HG03460 (cell line): ENCODE results near the gene ANKRD29.
"Not testable (repeated sequence)": the region's sequence is repeated elsewhere in the genome, so short reads cannot be mapped to it uniquely, and the experiment has no call there.

Source experiments
- ATAC-seq: cut with Tn5 transposase; IDR thresholded peaks from one replicate; pipeline ENCODE4 v1.9.1; 2021; ENCODE audit not compliant: unreplicated experiment

Gene ANKRD29

GRCh38 chr18:23585007-23585871 lies 77.5 kb downstream of the ANKRD29 start:
- ATAC-seq, result no peak

DNA sequence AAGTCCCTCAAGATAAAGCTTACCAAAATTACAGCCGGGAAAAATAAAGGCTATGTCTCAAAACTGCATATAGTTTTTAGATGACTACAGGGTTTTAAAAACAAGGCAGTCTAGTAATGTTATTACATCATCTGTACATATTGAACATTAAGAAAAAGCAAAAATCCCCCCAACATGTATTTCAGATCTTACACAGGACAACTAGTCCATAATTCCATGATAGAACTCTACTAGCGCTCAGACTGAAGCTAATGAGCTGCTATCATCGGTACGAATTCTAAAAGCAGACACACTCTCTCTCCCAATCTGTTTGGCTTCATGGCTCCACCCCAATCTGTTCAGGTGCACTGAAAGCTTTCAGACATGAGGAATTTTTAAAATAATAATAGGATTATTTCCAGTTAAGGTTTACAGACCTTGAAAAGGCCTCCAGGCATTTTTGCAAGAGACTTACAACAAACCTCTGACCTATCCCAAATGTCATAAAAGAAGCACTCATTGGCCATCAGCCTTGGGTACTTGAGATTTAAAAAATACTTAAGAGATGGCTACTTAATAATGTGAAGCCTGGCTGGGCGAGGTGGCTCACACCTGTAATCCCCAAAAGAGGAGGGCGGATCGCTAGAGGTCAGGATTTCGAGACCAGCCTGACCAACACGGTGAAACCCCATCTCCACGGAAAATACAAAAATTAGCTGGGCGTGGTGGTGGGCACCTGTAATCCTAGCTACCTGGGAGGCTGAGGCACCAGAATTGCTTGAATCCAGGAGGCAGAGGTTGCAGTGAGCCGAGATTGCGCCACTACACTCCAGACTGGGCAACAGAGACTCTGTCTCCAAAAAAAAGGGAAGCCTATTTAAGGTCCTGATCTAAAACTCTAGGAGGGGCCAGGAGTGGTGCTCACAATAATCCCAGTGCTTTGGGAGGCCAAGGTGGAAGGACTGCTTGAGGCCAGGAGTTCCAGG lies 78.4 kb downstream of the ANKRD29 start:
- no peak for ATAC-seq

DNA sequence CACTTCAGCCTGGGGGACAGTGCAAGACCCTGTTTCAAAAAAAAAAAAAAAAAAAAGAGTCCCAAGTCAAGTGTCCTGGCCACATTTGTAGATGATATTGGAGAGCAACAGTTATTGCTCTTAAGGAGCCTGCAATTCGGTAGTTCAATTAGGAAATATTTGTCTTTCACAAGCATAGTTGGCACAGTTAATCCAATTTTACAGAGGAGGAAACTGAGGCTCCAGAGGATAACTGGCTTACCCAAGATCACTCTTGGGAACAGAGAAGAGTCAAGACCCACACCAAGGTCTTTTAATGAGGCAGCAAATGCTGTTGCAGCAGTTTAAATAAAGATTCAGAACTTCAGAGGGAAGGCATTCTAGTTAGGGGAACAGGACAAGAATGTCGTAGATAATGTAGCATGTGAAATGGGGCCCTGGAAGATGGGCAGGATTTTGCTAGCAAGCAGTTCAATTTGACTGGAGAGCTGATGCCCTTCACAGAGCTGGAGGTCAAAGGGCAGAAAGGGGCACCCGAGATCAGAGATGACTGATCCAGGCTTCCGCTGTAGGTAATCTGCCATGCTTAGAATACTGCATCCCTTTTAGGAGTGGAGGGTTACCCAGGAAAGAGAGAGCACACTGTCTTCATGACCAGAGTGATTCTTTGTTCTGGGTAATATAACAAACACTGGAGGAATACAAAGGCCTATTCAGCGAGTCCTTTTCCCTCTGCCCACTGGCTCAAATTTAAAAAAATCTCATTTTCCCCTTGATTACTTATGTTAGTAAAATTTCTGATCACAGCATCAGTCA lies 79.4 kb downstream of the ANKRD29 start:
- ATAC-seq, result no peak

DNA sequence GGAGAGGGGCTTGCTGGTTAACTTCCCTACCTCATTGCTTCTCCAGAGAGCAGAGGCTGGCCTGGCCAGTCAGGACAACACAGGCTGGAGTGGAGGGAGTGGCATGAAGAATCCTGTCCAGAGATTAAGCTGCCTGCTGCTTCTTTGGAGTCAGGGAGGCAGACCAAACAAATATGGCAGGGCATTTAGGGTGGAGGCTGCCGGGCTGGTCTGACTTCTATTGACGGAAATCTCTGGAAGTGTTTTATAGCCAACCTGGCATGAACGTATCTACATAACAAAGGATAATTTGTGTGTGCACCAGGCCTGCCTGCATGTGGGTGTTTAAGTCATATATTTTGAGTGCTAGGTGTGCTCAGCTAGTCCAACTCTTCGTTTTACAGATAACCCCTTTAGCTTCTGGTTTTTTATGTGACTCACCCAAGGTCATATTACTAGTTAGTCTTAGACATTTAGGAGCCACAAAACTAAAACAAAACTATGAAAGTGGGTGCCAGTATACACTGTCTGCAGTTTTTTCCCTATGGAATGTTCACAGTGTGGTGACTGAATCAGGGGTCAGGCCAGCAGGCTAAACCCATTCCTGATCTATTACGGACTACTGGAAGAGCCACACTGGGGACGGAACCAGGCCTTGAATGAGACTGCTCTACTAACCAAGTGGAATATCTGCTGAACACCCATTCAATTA lies 81.9 kb downstream of the ANKRD29 start:
- no peak for ATAC-seq

DNA sequence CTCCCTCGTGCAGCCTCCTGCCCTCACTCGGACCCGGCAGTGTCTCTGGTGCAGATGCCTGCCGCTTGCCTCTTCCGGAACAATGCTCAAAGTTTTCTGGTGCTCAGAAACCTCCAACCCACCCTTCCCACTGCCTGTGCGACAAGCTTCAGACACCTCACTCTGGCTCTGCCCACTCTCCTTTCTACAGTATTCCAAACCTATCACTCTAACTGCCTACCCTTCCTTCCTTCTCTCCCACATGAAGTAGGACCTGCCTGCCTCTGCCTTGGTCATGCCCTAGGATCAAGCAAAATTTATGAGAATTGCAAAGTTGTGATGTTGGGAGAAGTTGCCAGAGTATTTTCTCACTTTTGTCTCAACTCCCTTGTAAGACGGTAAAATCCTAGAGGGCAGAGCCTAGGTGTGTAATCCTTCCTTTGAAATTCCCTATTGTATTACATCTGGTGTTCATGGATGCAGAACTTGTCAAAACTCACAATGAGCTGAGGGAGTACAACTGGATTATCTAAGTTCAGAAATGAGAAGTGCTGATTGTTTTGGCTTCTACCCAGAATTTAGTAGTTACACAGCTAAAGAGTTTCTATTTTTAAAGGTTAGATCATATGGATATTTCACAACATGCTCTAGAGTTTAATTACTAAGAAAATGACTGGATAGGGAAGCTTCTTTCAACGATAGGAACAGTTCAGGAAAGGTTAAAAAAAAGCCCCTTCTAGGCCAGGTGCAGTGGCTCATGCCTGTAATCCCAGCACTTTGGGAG lies 83.6 kb downstream of the ANKRD29 start:
- no peak for ATAC-seq

GRCh38 chr18:23578067-23578701 lies 84.5 kb downstream of the ANKRD29 start:
- ATAC-seq, result no peak

DNA sequence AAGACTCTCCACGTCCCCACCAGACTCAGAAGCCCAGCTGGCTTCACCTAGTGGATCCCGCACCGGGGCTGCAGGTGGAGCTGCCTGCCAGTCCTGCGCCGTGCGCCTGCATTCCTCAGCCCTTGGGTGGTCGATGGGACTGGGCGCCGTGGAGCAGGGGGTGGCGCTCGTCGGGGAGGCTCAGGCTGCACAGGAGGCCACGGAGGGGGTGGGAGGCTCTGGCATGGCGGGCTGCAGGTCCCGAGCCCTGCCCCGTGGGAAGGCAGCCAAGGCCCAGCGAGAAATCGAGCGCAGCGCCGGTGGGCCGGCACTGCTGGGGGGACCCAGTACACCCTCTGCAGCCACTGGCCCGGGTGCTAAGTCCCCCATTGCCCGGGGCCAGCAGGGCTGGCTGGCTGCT lies 85.2 kb downstream of the ANKRD29 start:
- not testable (repeated sequence) for ATAC-seq

DNA sequence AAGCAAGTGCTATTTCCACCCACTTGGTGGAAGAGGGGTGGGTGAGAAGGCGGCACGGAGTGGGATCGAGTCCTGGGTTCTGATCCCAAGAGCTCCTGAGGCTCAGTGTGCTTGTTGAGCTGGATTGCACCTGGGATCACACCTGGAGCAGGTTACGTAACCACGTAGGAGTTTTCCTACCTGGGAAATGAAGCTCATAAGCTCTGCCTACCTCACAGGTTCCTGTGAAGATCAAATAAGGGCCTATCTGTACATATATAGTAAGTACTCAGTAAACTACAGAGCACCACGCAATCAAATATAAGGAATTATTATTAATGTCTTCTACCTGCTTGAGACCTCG lies 87.4 kb downstream of the ANKRD29 start:
- ATAC-seq, result no peak

DNA sequence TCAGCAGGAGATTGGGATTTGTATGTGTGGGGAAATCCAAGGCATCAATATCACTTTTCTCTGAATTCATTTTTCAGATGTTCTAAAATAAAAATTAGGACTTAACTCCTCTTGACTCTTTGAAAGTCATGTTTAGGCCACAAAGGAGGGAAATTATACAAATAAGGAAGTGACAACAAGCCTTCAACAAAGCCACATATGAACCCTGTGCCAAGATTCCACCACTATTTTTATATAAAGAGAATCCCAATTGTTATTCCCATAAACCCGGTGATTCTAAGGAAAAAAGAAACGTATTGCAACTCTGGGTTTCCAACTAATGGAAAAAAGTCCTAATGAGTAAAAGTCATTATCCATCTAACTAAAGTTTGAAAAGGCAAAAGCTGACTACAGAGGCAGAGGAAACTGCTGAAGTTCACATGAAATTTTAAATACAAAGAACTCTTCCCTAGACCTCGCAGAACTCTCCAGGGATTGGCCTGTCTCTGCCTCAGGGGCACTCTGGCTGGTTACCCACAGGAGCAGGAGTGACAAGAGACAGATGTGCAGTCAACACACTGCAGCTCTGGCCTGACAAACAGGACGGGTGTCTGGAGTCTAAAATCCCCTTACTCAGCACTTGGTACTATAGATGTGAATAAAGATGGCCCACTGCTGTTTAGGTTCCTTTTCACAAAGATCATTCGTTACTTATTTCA lies 88.0 kb downstream of the ANKRD29 start:
- no peak for ATAC-seq

- ATAC-seq, result no peak
These were observed 88.9 kb downstream of the ANKRD29 start for GRCh38 chr18:23573626-23574431.

- ATAC-seq, result no peak
These were observed 89.7 kb downstream of the ANKRD29 start for GRCh38 chr18:23573020-23573419.

DNA sequence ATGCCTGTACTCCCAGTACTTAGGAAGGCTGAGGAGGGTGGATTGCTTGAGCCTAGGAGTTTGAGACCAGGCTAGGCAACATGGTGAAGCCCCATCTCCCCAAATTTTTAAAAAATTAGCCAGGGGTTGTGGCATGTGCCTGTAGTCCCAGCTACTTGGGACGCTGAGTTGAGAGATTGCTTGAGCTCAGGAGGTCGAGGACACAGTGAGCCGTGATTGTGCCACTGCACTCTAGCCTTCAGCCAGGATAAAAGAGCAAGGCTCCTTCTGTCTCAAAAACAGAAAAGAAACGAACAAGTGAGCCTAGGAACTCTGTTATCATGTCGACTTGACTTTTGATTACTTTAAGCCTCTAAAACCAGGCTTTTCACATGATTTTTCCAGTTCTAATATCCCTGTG lies 90.1 kb downstream of the ANKRD29 start:
- ATAC-seq, result no peak

DNA sequence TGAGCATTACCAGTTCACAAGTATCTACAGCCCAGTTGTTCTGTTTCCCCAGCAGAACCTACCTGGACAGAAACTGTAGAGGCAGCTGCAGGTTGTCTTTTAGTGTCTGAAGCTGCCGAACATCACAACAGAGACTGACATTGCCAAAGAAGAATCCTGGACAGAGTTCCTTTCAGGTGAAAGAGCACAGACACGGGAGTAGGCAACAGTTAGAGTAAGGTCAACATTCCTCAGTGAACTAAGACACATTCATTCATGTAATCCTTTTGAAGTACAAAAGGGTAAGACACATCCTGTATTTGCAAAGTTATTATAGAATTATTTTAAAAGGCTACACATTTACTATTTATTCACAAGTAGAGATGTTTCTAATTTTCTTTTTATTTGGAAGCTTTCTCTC lies 90.7 kb downstream of the ANKRD29 start:
- no peak for ATAC-seq

- no peak for ATAC-seq
These were observed 91.7 kb downstream of the ANKRD29 start for GRCh38 chr18:23570912-23571504.

DNA sequence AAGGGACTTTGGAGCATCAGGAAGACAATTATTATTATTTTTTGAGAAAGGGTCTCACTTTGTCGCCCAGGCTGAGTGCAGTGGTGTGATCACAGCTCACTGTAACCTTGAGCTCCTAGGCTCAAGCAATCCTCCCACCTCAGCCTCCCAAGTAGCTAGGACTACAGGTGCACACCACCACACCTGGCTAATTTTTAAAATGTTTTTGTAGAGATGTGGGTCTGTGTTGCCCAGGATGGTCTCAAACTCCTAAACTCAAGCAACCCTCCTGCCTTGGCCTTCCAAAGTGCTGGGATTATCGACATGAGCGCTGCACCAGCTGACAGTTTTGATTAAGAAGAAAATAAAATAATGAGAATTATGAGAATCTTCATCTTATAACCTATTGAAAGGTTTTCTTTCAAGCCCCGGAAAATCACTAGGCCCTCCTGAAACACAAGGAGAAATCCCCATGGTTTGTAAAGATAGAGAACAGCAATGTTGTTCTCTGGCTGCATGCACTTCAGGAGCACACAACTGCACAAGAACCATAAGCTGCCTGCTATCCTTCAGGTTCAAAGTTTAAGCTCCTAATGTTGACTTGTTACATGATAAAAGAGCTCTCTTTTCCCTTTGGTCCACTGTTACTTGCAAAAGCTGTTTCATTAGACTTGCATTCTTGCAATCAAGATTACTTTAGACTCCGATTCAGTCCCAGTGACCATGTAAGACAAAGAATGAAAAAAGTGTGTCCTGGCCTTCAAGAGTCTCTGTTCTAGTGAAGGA lies 93.2 kb downstream of the ANKRD29 start:
- ATAC-seq, result no peak

DNA sequence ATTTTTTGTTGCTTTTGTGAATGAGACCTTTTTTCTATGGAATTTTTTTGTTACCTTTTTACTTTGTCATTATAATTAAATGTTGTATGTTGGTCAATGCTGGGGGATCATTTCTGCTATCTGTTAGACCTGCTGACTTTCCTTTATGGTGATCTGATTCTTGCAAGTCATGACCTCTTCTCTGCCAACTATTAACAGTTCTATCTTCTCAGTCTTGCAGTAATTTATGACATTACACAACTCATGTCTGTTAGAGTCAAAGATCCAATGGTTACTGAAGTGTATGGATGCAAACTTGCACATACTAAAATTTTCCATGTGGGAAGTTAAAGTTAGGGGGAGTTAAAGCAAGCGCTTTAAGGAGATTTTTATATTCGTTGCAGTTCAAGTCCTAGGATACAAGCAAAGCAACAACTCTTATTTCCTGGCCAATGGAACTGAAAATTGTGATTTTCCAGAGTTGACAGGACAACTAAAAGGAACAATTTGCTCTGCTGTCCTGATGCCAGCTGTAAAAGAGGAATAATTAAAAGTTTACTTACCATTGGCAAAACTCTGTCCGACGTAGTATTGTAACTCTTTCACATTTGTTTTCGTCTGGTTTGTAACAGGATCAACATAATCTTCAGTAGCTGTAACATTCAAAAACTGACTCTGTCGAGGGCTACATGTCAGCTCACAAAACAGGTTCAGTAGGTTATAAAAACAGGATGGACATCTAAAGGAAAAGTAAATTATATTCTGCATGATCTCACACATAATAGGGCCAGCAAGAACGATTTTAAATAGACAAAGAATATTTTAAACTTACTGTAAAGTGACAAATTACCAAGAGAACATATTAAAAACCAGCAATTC lies 94.2 kb downstream of the ANKRD29 start:
- no peak for ATAC-seq
